Measurements from ENCODE around the gene UTP3. TPM values are rescaled to one million over a fixed set of nuclear protein-coding genes. Genes with fewer than 3 reads are reported as not detected.
"Not testable (repeated sequence)": the region's sequence is repeated elsewhere in the genome, so short reads cannot be mapped to it uniquely, and the experiment has no call there.

The UTP3 gene
- total and polyA plus RNA-seq, 9 of the 15 experiments (the other 6 are each of a cell fraction or from before 2014, with no cell fraction given), result 11.9 to 69.3 (median 34.0) TPM

DNA sequence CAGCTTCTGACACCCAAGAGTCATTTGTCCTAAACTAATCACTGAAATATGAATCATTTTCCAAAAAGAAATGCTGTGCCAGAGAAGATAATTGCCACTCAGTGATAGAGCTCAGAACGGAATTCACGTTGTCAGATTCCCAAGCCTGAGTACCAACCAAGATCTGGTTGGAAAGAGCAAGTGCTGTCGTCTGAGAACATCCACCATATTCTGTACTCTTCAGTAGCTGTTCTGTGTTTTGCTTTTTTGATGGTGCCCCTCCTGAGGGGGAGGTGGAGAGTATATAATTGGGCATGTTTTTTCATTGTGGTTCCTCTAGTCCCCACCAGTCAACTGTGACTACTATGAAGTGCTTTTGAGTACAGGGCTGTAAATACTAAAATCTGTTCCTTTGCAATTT is 46.6 kb downstream of the UTP3 start:
- H3K4me2 ChIP-seq (ENCODE audit: insufficient read depth, low read length), result peak overlapping the region; percentile 65
- no peaks in the 10 kb centered on the region for H3K27me3 ChIP-seq (ENCODE audit: control insufficient read depth in 2 of 2, insufficient read depth in 2 of 2, low read length in 2 of 2)
- peak overlapping the region in 1 of 2 experiments; percentile 19; a peak in 1 of 4 replicates for H3K9ac ChIP-seq (ENCODE audit: insufficient read depth in 1 of 2, low read depth in 2 of 2, low read length in 2 of 2)
- H3K4me1 ChIP-seq (replicated peaks in 1 of 2; ENCODE audit: control insufficient read depth in 2 of 2, insufficient read depth in 2 of 2, low read length in 2 of 2), result peaks cover 0 to 10% of the 10 kb centered on the region in 2 experiments; a peak in 2 of 5 replicates
- intact Hi-C loops (cut with micrococcal nuclease) (no loop called here), in situ Hi-C loops (cut with MboI) (no loop called here)
- H3K9me1 ChIP-seq (ENCODE audit: control insufficient read depth, insufficient read depth, low read length), result no peaks in the 10 kb centered on the region
- no peaks in the 10 kb centered on the region for H3K79me2 ChIP-seq (ENCODE audit: control insufficient read depth, insufficient read depth, low read length)
- FAIRE-seq, result no peak
- POLR2A ChIA-PET, result interaction anchor here (0.6 to 2.5 kb wide), 10 partner anchors 10 to 89 kb away, joined by 3 to 18 read pairs (median 4); partner anchors contain the start of gene RUFY3
- TF ChIP-seq CTBP1 (IDR thresholded peaks at IDR 0.05; ENCODE audit: borderline replicate concordance) (no peak), MEIS2 (IDR thresholded peaks at IDR 0.05; ENCODE audit: partially characterized antibody) (peak; percentile 17), CBFA2T3 (IDR thresholded peaks at IDR 0.05) (peak; percentile 27; the same call in 1 of the 2 replicates)
- peak overlapping the region; percentile 38; the same call in 1 of the 2 replicates for H2AFZ ChIP-seq (ENCODE audit: low read depth, low read length)
- ATAC-seq, result peak; percentile 31
- no peak for DNase-seq (ENCODE audit: extremely low read depth in 1 of 4, low spot score in 3 of 4)
- BruUV-seq (replicated peaks), result no TSS peak
- no peaks in the 10 kb centered on the region for H4K20me1 ChIP-seq (replicated peaks; ENCODE audit: control insufficient read depth, insufficient read depth, low read length)
- H3K4me3 ChIP-seq, result peak overlapping the region; percentile 4; the same call in 1 of the 2 replicates
- H3K36me3 ChIP-seq (ENCODE audit: control insufficient read depth, insufficient read depth, low read length), result no peaks in the 10 kb centered on the region
- no peaks in the 10 kb centered on the region for H3K9me3 ChIP-seq (replicated peaks; ENCODE audit: control insufficient read depth, insufficient read depth, low read depth, low read length)
- H3K27ac ChIP-seq (ENCODE audit: extremely low read depth, low read depth, low read length), result peak overlapping the region; percentile 19; the same call in 1 of the 3 replicates
- CTCF ChIA-PET (ENCODE audit: low intra/inter-chr PET ratio), result no interaction called here
- WGBS (ENCODE audit: insufficient coverage, low coverage, missing lambda C conversion rate), result 22% methylated on average over 3 of the region's 3 CpGs

GRCh38 chr4:70735915-70736314 is 47.6 kb downstream of the UTP3 start:
- POLR2A ChIA-PET, result interaction anchor here (0.9 to 2.5 kb wide), 5 partner anchors 11 to 30 kb away, joined by 3 to 18 read pairs (median 4); partner anchors contain the start of gene RUFY3
- H3K4me3 ChIP-seq; BruUV-seq (replicated peaks); CTCF ChIA-PET (ENCODE audit: low intra/inter-chr PET ratio); intact Hi-C loops (cut with micrococcal nuclease); in situ Hi-C loops (cut with MboI); H3K27me3 ChIP-seq (ENCODE audit: control insufficient read depth in 2 of 2, insufficient read depth in 2 of 2, low read length in 2 of 2); H3K9ac ChIP-seq (ENCODE audit: insufficient read depth in 1 of 2, low read depth in 2 of 2, low read length in 2 of 2); H3K79me2 ChIP-seq (ENCODE audit: control insufficient read depth, insufficient read depth, low read length); H4K20me1 ChIP-seq (replicated peaks; ENCODE audit: control insufficient read depth, insufficient read depth, low read length); H3K4me2 ChIP-seq (ENCODE audit: insufficient read depth, low read length); H3K4me1 ChIP-seq (replicated peaks in 1 of 2; ENCODE audit: control insufficient read depth in 2 of 2, insufficient read depth in 2 of 2, low read length in 2 of 2); H3K9me3 ChIP-seq (replicated peaks; ENCODE audit: control insufficient read depth, insufficient read depth, low read depth, low read length); H2AFZ ChIP-seq (ENCODE audit: low read depth, low read length); H3K9me1 ChIP-seq (ENCODE audit: control insufficient read depth, insufficient read depth, low read length); H3K27ac ChIP-seq (ENCODE audit: extremely low read depth, low read depth, low read length); H3K36me3 ChIP-seq (ENCODE audit: control insufficient read depth, insufficient read depth, low read length); TF ChIP-seq TEAD4 (CRISPR knock-in tag; IDR thresholded peaks at IDR 0.05; ENCODE audit: borderline replicate concordance): not testable (repeated sequence)
- WGBS (ENCODE audit: insufficient coverage, low coverage, missing lambda C conversion rate), result 45% methylated on average over 2 of the region's 2 CpGs
- peak; percentile 71 for FAIRE-seq
- DNase-seq (ENCODE audit: extremely low read depth in 1 of 4, low spot score in 3 of 4), result peak in 1 of 4 experiments; percentile 67
- ATAC-seq, result peak; percentile 92
- peak; percentile 17 to 47 (median 36); a peak in 2 of 6 replicates for TF ChIP-seq CTCF (IDR thresholded peaks at IDR 0.05 in 2 of 3, conservative IDR thresholded peaks at IDR 0.05 in 1 of 3; ENCODE audit: insufficient read depth in 2 of 3, low read depth in 1 of 3, low read length in 3 of 3)
- TF ChIP-seq TRIM24 (IDR thresholded peaks at IDR 0.05), result 0 out of 4 replicates have a peak, but pooled peaks of 1 of the 2 experiments have one; percentile 25
- peak in 1 of 2 experiments; percentile 20; a peak in 1 of 4 replicates for TF ChIP-seq HDAC1 (IDR thresholded peaks at IDR 0.05)
- peak in 1 of 2 experiments; percentile 76; a peak in 1 of 4 replicates for TF ChIP-seq RCOR1 (IDR thresholded peaks at IDR 0.05; ENCODE audit: borderline replicate concordance in 1 of 2, low read depth in 2 of 2, low read length in 2 of 2)
- TF ChIP-seq ZNF384 (IDR thresholded peaks at IDR 0.05; ENCODE audit: low read depth, low read length), result peak; percentile 96
- TF ChIP-seq CBX5 (IDR thresholded peaks at IDR 0.05; ENCODE audit: borderline replicate concordance, low read depth), result peak; percentile 22; the same call in 1 of the 2 replicates
- TF ChIP-seq CREM (IDR thresholded peaks at IDR 0.05; ENCODE audit: low read depth), result peak; percentile 47; the same call in 1 of the 2 replicates
- 0 out of 2 replicates have a peak, but pooled peaks have one; percentile 18 for TF ChIP-seq BCOR (IDR thresholded peaks at IDR 0.05)
- peak; percentile 9; the same call in 1 of the 2 replicates for TF ChIP-seq SMC3 (conservative IDR thresholded peaks at IDR 0.05; ENCODE audit: insufficient read depth, low read depth, low read length)
- 0 out of 2 replicates have a peak, but pooled peaks have one; percentile 36 for TF ChIP-seq ADNP (tag; IDR thresholded peaks at IDR 0.05)
- 0 out of 2 replicates have a peak, but pooled peaks have one; percentile 10 for TF ChIP-seq TEAD4 (IDR thresholded peaks at IDR 0.05; ENCODE audit: low read length)
- peak; percentile 58 for TF ChIP-seq EGR1 (conservative IDR thresholded peaks at IDR 0.05)

All from K562 (cell line).